ENCODE data around the gene RPS6KB1.

DNA sequence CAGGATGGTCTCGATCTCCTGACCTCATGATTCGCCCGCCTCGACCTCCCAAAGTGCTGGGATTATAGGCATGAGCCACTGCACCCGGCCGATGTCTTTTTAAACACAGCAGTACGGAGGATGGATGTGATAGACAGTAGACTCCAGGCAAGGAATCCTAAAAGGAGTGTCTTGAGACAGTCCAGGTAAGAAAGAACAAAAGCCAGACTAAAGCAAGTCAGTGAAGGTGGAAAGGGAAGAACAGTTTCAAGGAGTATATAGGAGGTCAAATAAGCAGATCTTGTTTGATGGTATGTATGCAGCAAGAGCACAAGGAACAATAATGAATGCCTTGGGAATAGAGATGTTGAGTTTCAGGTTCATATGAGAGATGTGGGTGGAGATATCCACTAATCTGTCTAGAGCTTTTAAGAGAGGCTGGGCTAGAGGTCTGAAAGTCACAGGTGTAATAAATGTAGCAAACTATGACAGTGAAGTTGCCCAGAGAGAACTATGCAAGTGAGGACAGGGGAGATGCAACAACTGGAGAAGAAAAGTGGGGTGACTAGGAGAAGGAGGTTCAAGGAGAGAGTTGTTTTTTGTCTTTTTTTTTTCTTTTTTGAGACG lies 4.7 kb upstream of the RPS6KB1 start:
- no peak for TF ChIP-seq POLR2AphosphoS5 (IDR thresholded peaks at IDR 0.05; ENCODE audit: low read depth)
- TF ChIP-seq, protein P1, sequence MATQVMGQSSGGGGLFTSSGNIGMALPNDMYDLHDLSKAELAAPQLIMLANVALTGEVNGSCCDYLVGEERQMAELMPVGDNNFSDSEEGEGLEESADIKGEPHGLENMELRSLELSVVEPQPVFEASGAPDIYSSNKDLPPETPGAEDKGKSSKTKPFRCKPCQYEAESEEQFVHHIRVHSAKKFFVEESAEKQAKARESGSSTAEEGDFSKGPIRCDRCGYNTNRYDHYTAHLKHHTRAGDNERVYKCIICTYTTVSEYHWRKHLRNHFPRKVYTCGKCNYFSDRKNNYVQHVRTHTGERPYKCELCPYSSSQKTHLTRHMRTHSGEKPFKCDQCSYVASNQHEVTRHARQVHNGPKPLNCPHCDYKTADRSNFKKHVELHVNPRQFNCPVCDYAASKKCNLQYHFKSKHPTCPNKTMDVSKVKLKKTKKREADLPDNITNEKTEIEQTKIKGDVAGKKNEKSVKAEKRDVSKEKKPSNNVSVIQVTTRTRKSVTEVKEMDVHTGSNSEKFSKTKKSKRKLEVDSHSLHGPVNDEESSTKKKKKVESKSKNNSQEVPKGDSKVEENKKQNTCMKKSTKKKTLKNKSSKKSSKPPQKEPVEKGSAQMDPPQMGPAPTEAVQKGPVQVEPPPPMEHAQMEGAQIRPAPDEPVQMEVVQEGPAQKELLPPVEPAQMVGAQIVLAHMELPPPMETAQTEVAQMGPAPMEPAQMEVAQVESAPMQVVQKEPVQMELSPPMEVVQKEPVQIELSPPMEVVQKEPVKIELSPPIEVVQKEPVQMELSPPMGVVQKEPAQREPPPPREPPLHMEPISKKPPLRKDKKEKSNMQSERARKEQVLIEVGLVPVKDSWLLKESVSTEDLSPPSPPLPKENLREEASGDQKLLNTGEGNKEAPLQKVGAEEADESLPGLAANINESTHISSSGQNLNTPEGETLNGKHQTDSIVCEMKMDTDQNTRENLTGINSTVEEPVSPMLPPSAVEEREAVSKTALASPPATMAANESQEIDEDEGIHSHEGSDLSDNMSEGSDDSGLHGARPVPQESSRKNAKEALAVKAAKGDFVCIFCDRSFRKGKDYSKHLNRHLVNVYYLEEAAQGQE (IDR thresholded peaks at IDR 0.05; ENCODE audit: insufficient replicate concordance, low read depth) = no peak
- TF ChIP-seq, protein P2, sequence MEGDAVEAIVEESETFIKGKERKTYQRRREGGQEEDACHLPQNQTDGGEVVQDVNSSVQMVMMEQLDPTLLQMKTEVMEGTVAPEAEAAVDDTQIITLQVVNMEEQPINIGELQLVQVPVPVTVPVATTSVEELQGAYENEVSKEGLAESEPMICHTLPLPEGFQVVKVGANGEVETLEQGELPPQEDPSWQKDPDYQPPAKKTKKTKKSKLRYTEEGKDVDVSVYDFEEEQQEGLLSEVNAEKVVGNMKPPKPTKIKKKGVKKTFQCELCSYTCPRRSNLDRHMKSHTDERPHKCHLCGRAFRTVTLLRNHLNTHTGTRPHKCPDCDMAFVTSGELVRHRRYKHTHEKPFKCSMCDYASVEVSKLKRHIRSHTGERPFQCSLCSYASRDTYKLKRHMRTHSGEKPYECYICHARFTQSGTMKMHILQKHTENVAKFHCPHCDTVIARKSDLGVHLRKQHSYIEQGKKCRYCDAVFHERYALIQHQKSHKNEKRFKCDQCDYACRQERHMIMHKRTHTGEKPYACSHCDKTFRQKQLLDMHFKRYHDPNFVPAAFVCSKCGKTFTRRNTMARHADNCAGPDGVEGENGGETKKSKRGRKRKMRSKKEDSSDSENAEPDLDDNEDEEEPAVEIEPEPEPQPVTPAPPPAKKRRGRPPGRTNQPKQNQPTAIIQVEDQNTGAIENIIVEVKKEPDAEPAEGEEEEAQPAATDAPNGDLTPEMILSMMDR (IDR thresholded peaks at IDR 0.05; ENCODE audit: insufficient read depth, low read length) = no peak
